KOPT-K1 (cell line): Measurements from ENCODE around the gene CARD9.
A peak's percentile ranks its signal among the peaks of the same experiment; 100 is the strongest.
"Not testable (repeated sequence)": the region's sequence is repeated elsewhere in the genome, so short reads cannot be mapped to it uniquely, and the experiment has no call there.

Experiments used
- H3K27ac ChIP-seq: fragments of 200-600 bp; sonication (generic); 2 replicates; pipeline ENCODE4 v1.5.1; 2016; ENCODE audit warnings: antibody characterized with exemption, mild to moderate bottlenecking, low read depth, low read length; ENCODE audit not compliant: poor library complexity, severe bottlenecking
- H3K36me3 ChIP-seq: fragments of 200-600 bp; sonication (generic); 2 replicates; pipeline ENCODE4 v1.5.1; 2017; ENCODE audit warnings: antibody characterized with exemption, mild to moderate bottlenecking, low read length, moderate library complexity; ENCODE audit not compliant: insufficient read depth
- H3K9me3 ChIP-seq: fragments of 200-600 bp; sonication (generic); 2 replicates; pipeline ENCODE4 v1.5.1; 2017; ENCODE audit warnings: antibody characterized with exemption, low read length, mild to moderate bottlenecking; ENCODE audit not compliant: insufficient read depth, poor library complexity, severe bottlenecking

CARD9 gene

DNA sequence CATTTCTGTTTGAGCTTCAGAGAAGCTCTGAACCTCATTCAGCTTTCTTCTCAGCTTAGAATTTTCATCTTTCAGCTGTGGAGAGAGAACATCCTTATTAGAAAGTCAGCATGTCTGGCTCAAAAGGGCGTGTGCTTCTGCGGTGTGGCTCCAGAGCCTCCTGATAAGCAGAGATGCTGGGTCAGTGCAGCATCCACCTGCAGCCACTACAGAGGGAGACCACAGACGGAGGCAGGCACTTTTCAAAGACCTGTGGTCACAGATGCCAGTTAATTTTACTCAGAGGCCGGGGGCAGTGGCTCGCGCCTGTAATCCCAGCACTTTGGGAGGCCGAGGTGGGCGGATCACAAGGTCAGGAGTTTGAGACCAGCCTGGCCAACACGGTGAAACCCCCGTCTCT is 32.4 kb upstream of the CARD9 start:
- not testable (repeated sequence) for H3K27ac ChIP-seq, H3K9me3 ChIP-seq
- H3K36me3 ChIP-seq, result peaks cover 58% of the 10 kb centered on the region

DNA sequence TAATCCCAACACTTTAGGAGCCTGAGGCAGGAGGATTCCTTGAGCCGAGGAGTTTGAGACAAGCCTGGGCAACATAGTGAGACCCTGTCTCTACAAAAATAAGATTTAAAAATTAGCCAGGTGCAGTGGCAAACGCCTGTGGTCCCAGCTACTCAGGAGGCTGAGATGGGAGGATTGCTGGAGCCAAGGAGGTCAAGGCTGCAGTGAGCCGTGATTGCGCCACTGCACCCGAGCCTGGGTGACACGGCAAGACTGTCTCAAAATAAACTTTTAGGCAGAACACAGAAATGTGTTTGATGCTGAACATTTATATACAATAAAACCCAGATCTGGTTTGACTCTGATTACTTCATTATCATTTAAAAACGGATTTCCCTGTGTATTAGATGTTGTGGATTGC is 32.0 kb upstream of the CARD9 start:
- no peak overlapping the region for H3K27ac ChIP-seq
- peaks cover 58% of the 10 kb centered on the region for H3K36me3 ChIP-seq
- H3K9me3 ChIP-seq, result no peaks in the 10 kb centered on the region

DNA sequence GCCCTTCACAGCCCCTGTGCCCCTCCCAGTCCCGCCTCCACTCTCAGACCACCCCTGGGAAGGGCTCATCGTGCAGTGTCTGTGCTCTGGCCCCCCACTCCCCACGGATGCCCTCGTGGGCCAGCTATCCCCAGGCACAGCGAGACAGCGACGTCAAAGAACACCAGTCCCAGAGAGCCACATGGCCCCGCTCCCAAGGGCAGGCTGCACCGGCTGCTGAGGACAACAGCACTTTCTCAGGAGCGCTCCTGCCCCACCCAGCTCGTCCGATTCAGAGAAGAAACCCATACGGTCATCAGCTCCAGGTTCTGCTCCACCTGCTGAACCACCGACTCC is 31.3 kb upstream of the CARD9 start:
- Histone ChIP-seq H3K9me3 (no peaks in the 10 kb centered on the region), H3K36me3 (peaks cover 58% of the 10 kb centered on the region), H3K27ac (peak overlapping the region; percentile 42)

DNA sequence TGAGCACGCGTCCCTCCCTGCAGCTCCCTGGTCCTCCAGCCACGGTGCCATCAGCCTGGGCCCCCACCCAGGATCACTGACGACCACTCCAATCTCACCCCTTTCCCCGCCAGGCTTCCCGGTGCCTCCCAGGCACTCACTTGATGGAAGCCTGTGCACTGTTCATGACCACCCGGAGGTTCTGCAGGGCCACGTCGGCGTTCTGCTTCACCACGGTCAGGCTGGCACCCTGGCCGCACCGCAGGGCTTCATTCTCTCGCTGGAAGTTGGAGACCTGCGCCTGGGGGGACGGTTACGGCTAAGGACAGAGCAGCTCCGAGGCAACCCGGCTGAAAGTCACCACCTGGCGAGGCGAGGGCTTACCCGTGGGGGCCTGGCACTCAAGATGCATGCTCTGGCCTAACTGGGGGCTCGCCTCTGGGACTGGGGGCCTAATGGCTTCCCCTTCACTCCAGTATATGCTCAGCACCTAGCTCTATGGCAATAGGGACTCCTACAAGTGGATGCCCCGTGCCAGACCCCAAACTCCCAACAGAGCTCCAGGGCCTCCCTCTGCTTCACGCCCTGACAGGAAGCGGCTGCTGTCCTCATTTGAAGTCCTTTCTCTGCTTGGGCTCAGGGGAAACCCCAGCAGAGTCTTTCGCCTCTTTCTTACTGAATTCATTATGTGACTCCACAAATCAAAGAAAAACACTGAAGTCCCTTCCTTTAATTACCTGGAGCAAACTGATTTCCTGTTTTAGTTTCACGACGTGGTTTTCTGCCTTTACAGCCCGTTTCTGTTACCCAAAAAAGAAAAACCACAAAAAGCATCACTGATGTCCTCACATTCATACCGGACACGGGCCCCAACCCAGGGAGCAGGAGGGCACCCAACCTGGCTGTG is 30.7 kb upstream of the CARD9 start:
- Histone ChIP-seq H3K27ac (peak overlapping the region; percentile 42), H3K36me3 (peaks cover 58% of the 10 kb centered on the region), H3K9me3 (no peaks in the 10 kb centered on the region)

DNA sequence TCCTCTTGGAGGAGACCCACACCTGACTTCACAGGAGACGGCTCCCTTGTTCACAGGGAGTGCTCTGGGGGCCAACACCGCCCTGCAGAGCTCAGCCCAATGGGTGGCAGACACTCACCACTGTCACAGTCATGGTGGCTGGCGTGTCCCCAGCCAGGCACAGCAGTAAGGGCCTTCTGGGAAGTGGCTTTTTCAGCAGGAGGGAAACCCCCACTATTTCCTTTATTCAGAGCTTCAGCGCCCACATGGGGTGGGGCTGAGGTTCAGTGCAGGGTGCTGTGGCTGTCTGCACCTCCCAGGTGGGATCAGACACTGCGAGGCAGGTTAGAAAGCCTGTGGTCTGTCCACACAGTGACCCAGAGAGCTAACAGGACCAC is 30.1 kb upstream of the CARD9 start:
- peak overlapping the region; percentile 40 for H3K27ac ChIP-seq
- no peaks in the 10 kb centered on the region for H3K9me3 ChIP-seq
- H3K36me3 ChIP-seq, result peaks cover 60% of the 10 kb centered on the region

DNA sequence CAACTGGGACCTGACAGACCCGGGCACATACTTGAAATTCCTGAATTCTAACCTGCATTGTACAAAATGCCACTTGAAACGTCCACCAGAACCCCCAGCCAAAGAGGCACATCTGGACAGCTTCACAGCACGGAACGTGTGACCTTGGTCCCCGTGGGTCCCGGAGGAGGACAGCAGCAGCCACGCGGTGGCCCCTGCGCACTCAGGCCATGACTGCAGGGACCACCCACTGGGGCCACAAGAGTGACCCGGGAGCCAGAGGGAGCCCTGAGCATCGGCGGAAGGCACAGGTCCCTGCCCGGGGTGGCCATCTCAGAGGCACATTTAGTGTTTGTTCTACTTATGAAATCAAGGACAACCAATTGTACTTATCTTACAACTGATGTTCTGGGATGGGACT is 28.6 kb upstream of the CARD9 start:
- Histone ChIP-seq H3K9me3 (no peaks in the 10 kb centered on the region), H3K36me3 (peaks cover 60% of the 10 kb centered on the region), H3K27ac (no peak overlapping the region)

DNA sequence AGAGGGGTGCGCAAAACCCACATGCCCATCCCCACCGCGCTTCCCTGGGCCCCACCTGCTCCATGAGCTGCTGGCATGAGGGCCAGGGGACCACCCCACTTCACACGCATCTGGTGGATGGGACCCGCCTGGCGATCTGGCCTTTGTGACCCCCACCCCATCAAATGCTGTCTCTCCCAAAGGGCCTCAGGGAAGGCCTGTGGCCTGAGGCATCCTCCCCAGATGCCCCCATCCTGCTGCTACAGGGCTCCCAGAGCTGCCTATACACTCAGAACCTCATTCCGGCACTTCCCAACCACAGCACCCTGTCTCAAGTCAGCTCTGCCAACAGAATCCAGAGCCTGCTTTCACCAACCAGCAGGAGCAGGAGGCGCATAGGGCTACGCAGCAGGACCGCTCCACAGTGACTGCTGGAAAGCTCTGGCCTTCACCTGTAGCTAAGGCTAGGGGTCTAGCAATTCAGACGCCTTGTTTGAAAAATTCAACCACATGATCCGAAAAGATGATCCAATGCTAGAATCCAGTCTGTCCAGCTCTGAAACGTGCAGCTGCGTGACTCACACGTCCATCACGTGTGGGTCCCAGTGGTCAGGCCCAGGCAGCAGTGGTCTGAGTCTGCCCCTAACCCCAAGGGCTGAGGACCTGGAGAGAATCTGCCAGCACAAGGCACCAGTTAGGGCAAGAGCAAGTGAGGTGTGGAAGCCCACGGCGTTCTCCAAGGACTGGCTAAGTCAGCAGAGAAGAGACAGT is 27.9 kb upstream of the CARD9 start:
- H3K27ac ChIP-seq, result no peak overlapping the region
- no peaks in the 10 kb centered on the region for H3K9me3 ChIP-seq
- H3K36me3 ChIP-seq, result peaks cover 62% of the 10 kb centered on the region

DNA sequence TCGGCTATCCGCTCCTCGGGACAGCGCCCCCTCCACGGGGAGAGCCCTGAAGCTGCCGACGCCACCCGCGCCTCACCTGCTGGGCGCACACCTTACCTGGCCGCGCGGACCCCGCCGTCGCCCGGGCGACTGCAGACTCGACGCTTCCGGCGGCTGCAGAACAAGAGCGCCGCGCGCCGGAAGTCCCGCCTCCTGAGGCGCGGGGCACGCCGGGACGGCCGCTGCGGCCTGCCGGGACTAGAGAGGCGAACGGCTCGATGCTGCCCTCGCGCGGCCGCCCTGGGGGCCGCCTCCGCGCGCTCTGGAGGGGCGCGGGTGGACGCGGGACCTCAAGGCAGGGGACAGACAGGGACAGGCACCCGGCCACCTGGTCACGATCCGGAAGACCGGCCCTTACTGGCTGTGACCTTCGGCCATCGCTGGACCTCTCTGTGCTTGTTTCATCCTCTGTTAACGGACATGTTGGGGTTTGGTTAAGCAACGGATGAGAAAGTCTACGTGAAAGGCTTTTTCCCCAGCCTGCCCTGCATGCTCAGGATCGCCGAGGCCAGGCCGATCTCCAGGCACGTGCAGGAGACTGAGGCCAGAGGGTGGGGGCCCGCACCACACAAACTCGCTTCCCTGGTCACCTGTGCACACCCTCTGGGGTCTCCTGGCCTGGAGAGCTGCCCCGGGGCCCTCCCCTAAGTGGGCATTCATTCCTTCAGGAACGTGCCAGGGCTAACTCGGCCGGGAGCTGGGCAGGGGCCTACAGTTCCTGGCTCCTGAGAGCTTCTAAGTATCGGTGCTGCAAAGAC is 26.8 kb upstream of the CARD9 start, which contains the start of gene SNAPC4:
Gene SNAPC4, minus strand, starts transcription at position 133 of the 797 bp plus-strand sequence. CDS start 1,742 bp downstream, outside the sequence.
- no peaks in the 10 kb centered on the region for H3K9me3 ChIP-seq
- H3K36me3 ChIP-seq, result peaks cover 63% of the 10 kb centered on the region
- H3K27ac ChIP-seq, result peak within 1 kb of the TSS; percentile 52

DNA sequence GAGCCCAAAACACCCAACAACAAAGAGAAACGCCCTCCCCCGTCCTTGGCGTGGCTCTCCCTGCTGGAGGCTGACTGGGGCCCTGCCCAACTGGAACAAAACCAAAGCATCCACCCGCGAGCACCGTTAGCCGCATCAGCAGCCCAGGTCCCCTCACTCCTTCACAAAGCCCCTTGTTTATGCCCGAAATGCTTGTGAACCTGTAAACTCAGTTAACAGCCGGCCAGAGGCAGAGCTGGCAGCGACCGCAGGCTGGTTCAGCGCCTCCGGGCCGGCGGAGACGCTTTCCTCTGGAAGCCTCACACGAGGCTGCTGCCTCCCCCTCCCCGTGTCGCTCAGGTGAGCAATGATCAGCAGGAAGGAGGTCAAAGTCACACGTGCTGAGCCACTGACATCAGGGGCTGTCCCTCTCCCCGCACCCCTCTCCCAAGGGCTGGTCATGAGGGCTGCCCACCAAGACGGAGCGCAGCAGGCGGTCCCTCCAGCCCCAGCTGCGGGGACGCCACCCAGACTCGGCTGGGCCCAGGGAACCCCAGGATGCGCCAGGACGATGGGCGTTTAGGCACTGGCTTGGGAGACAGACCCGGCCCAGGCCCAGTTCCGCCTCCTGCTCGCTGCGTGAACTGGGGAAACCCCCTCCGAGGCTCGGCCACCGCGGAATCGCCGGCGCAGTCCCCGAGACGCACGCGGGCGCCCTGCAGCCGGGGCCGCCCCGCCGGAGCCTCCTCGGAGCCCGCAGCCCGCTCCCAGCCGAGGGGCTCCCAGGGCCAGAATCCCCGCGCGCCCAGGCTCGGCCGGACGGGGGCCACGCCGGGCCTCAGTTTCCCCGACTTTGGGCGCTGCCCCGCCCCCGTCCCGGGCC is 25.9 kb upstream of the CARD9 start:
- H3K9me3 ChIP-seq, result no peaks in the 10 kb centered on the region
- H3K27ac ChIP-seq, result peak overlapping the region; percentile 52
- H3K36me3 ChIP-seq, result peaks cover 64% of the 10 kb centered on the region

DNA sequence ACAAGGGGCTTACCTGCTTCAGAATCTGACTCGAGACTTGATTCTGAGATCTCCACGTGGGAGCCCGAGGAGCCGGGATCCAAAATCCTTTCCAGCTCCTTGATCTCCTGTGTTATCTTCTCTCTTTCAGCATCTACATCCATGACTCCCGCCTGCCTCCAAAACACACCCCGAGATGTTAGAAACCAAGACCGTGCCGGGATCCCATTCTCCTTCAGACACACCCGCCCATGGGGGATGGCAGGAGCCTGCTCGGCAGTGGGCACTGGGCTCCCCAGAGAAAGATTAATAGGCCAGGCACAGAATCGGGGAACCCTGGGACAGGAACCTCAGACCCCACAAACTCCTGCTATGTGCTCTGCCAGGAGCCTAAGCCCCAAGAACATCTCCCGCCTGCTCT is 24.8 kb upstream of the CARD9 start:
- Histone ChIP-seq H3K27ac (no peak overlapping the region), H3K36me3 (peaks cover 68% of the 10 kb centered on the region), H3K9me3 (no peaks in the 10 kb centered on the region)

DNA sequence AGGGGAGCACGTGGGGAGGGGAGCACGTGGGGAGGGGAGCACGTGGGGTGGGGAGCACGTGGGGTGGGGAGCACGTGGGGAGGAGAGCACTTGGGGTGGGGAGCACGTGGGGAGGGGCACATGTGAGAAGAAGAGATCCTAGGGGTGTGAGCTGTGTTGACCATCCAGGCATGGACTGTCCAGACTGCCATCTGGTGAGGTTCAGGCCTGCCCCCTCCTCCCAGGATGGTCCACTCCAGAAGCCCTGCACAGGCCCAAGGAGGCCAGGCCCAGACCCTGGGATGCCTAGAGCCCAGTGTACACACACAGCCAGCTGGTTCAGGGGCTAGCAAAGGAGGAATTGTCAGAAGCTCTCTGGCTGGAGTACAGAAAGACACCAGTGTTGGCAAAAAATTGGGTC is 24.2 kb upstream of the CARD9 start:
- H3K9me3 ChIP-seq, result no peaks in the 10 kb centered on the region
- H3K36me3 ChIP-seq, result peaks cover 72% of the 10 kb centered on the region
- no peak overlapping the region for H3K27ac ChIP-seq

DNA sequence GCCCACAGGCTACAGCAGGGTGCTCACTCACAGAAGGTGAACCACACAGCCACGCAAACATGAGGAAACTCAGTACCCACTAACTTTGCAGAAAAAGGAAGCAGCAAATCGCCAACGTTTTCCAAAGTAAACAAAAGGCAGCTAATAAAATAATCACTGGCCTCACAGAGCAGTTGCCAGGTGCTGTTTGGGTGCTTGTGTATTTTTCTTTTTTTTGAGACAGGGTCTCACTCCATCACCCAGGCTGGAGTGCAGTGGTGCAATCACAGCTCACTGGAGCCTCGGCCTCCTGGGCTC is 22.7 kb upstream of the CARD9 start:
- Histone ChIP-seq H3K27ac (no peak overlapping the region), H3K9me3 (no peaks in the 10 kb centered on the region), H3K36me3 (peaks cover 72% of the 10 kb centered on the region)

DNA sequence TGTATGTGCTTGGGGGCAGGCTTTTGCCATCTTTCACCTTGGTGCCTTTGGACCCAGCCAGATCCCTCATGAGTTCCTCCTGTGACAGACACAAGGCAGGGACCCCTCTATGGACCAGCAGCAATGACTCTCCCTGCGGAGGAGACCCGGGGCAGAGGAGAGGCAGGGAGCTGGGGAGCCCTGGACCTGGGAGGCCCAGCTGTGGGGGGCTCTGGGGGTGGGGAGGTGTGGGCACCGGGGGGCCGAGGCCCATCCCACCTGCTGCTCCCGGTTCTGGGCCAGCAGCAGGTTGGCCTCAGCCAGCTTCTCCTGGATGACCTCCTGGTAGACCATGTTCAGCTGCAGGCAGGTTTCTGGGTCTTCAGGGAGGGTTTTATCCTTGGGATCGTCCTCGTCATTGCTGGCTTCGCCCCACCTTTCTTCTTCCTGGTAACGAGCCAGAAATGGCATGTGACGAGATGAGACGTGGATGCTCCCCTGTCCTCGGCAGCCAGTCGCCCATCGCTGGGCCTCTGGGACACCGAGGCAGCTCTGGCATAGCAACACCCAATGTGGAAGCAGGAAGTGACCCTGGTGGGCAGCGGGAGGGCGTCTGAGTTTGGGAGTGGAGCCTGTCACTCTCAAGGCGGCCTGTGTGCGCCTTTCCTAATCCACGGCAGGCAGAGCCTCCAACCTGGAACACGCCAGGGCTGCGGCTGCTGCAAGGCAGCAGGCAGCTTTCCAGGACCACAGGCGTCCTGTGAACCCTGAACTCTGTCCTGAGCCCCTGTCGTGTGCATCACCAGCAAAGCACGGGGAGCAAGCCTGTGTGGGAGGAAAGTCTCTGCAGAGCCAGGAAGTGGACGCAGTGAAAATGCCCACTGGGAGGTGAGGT is 22.1 kb upstream of the CARD9 start:
- no peak overlapping the region for H3K27ac ChIP-seq
- H3K9me3 ChIP-seq, result no peaks in the 10 kb centered on the region
- peaks cover 75% of the 10 kb centered on the region for H3K36me3 ChIP-seq

DNA sequence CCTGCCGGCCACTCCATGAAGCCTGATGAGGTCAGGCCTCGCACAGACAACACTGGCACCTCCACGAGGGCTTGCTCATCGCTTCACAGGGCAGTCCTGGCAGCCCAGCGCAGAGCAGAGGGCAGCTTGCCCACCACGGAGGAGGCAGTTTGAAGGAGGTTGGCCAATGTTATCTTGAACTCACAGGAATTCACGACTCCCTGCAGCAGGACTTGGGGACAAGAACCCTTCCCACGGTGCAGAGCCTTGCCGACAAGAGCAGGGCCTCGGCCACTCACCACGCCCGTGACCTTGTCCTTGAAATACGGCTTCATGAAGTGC is 21.5 kb upstream of the CARD9 start:
- Histone ChIP-seq H3K27ac (no peak overlapping the region), H3K9me3 (no peaks in the 10 kb centered on the region), H3K36me3 (peaks cover 76% of the 10 kb centered on the region)
